ENCODE results near the gene GASK1A.

DNA sequence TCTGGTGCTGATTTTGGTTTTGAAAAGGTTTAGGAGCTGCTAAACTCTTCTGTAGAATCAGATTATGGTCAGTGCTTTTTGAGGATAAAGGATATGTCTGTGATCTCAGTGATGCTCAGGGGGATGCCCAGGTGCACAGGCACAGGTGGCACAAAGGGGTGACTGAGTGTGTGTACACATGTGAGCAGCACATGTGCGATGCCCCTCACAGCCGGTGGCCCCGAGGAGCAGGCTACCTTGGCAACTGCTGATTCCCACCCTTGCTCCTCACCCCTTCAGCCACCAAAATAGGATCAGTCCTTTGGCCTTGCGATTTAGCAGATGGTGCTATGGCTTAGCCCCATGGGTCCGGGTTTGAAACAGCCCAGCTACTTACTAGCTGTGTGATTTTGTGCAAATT, 75.6 kb downstream of the GASK1A start:
- TF ChIP-seq, protein P1, sequence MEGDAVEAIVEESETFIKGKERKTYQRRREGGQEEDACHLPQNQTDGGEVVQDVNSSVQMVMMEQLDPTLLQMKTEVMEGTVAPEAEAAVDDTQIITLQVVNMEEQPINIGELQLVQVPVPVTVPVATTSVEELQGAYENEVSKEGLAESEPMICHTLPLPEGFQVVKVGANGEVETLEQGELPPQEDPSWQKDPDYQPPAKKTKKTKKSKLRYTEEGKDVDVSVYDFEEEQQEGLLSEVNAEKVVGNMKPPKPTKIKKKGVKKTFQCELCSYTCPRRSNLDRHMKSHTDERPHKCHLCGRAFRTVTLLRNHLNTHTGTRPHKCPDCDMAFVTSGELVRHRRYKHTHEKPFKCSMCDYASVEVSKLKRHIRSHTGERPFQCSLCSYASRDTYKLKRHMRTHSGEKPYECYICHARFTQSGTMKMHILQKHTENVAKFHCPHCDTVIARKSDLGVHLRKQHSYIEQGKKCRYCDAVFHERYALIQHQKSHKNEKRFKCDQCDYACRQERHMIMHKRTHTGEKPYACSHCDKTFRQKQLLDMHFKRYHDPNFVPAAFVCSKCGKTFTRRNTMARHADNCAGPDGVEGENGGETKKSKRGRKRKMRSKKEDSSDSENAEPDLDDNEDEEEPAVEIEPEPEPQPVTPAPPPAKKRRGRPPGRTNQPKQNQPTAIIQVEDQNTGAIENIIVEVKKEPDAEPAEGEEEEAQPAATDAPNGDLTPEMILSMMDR (conservative IDR thresholded peaks at IDR 0.05 in 1 of 2, IDR thresholded peaks at IDR 0.05 in 1 of 2; ENCODE audit: extremely low read depth in 1 of 2, insufficient read depth in 1 of 2, low read depth in 1 of 2, low read length in 2 of 2): no peak
- no peak for TF ChIP-seq EZH2 (IDR thresholded peaks at IDR 0.05; ENCODE audit: borderline replicate concordance, low read length)

All from mammary epithelial cell (primary cell).